ENCODE results near the gene C22orf15. TPM values are rescaled to one million over a fixed set of nuclear protein-coding genes. Genes with fewer than 3 reads are reported as not detected.

The C22orf15 gene
- total RNA-seq, 1 donor from 2014 or later = not detected

- no peaks in the 10 kb centered on the region for H3K27me3 ChIP-seq
Measured at GRCh38 chr22:23801886-23802377, 39.1 kb downstream of the C22orf15 start.

GRCh38 chr22:23803001-23803819, 40.4 kb downstream of the C22orf15 start:
- intact Hi-C loops (cut with DNase I) = no loop called here
- DNase-seq (ENCODE audit: extremely low spot score in 2 of 2) = no peak
- H3K9me3 ChIP-seq = no peaks in the 10 kb centered on the region
- H3K27me3 ChIP-seq = no peaks in the 10 kb centered on the region
- peaks cover 0 to 68% of the 10 kb centered on the region in 2 donors for H3K36me3 ChIP-seq
- no peak overlapping the region for H3K27ac ChIP-seq
- no peaks in the 10 kb centered on the region for H3K4me1 ChIP-seq
- no peak for TF ChIP-seq POLR2A (IDR thresholded peaks at IDR 0.05)
- TF ChIP-seq CTCF (IDR thresholded peaks at IDR 0.05) = no peak
- TF ChIP-seq POLR2AphosphoS5 (IDR thresholded peaks at IDR 0.05; ENCODE audit: insufficient read depth in 1 of 2, low read depth in 1 of 2) = no peak
- no peak overlapping the region for H3K4me3 ChIP-seq

More at GRCh38 chr22:23801886-23802377, 39.1 kb downstream of the C22orf15 start:
- TF ChIP-seq POLR2A (IDR thresholded peaks at IDR 0.05) (no peak), CTCF (IDR thresholded peaks at IDR 0.05) (no peak), POLR2AphosphoS5 (IDR thresholded peaks at IDR 0.05; ENCODE audit: insufficient read depth in 1 of 2, low read depth in 1 of 2) (no peak)
- Histone ChIP-seq H3K36me3 (peaks cover 0 to 74% of the 10 kb centered on the region in 2 donors), H3K4me1 (no peaks in the 10 kb centered on the region), H3K9me3 (no peaks in the 10 kb centered on the region), H3K27ac (no peak overlapping the region), H3K4me3 (no peak overlapping the region)
- DNase-seq (ENCODE audit: extremely low spot score in 2 of 2) = no peak
- intact Hi-C loops (cut with DNase I) = no loop called here

GRCh38 chr22:23804781-23805291, 42.0 kb downstream of the C22orf15 start:
- H3K36me3 ChIP-seq = peaks cover 0 to 62% of the 10 kb centered on the region in 2 donors
- intact Hi-C loops (cut with DNase I) = no loop called here
- TF ChIP-seq CTCF (IDR thresholded peaks at IDR 0.05) (no peak), POLR2A (IDR thresholded peaks at IDR 0.05) (no peak), POLR2AphosphoS5 (IDR thresholded peaks at IDR 0.05; ENCODE audit: insufficient read depth in 1 of 2, low read depth in 1 of 2) (no peak)

GRCh38 chr22:23806837-23807236, 44.0 kb downstream of the C22orf15 start:
- Histone ChIP-seq H3K4me3 (no peak overlapping the region), H3K27ac (no peak overlapping the region), H3K36me3 (peaks cover 0 to 52% of the 10 kb centered on the region in 2 donors), H3K4me1 (no peaks in the 10 kb centered on the region), H3K9me3 (no peaks in the 10 kb centered on the region), H3K27me3 (no peaks in the 10 kb centered on the region)
- DNase-seq (ENCODE audit: extremely low spot score in 2 of 2) = no peak
- TF ChIP-seq CTCF (IDR thresholded peaks at IDR 0.05) = no peak
- TF ChIP-seq POLR2AphosphoS5 (IDR thresholded peaks at IDR 0.05; ENCODE audit: insufficient read depth in 1 of 2, low read depth in 1 of 2) = no peak
- TF ChIP-seq POLR2A (IDR thresholded peaks at IDR 0.05) = no peak
- intact Hi-C loops (cut with DNase I) = no loop called here

More at GRCh38 chr22:23804781-23805291, 42.0 kb downstream of the C22orf15 start:
- no peaks in the 10 kb centered on the region for H3K27me3 ChIP-seq
- DNase-seq (ENCODE audit: extremely low spot score in 2 of 2) = no peak
- no peaks in the 10 kb centered on the region for H3K9me3 ChIP-seq
- no peak overlapping the region for H3K27ac ChIP-seq
- H3K4me1 ChIP-seq = no peaks in the 10 kb centered on the region
- H3K4me3 ChIP-seq = no peak overlapping the region

GRCh38 chr22:23812378-23812777, 49.6 kb downstream of the C22orf15 start:
- H3K4me3 ChIP-seq = no peak overlapping the region
- no peaks in the 10 kb centered on the region for H3K9me3 ChIP-seq
- intact Hi-C loops (cut with DNase I) = no loop called here
- no peaks in the 10 kb centered on the region for H3K4me1 ChIP-seq
- no peak for DNase-seq (ENCODE audit: extremely low spot score in 2 of 2)
- peaks cover 0 to 40% of the 10 kb centered on the region in 2 donors for H3K36me3 ChIP-seq
- H3K27ac ChIP-seq = no peak overlapping the region
- H3K27me3 ChIP-seq = no peaks in the 10 kb centered on the region
- TF ChIP-seq CTCF (IDR thresholded peaks at IDR 0.05) (no peak), POLR2A (IDR thresholded peaks at IDR 0.05) (no peak), POLR2AphosphoS5 (IDR thresholded peaks at IDR 0.05; ENCODE audit: insufficient read depth in 1 of 2, low read depth in 1 of 2) (no peak)

Measured in vagina (tissue), 2 donors.